GM23338 (cell line): Measurements from ENCODE around the gene TYRP1. TPM values are rescaled to one million over a fixed set of nuclear protein-coding genes. Genes with fewer than 3 reads are reported as not detected.

Experiments used
- ATAC-seq: fragments of 200-7000 bp; cut with Tn5 transposase; 3 replicates; pipeline ENCODE4 v1.9.1; 2020
- DNase-seq: peaks from one replicate; pipeline ENCODE4 v3.0.0-alpha.2; 2015; ENCODE audit warnings: low spot score
- H2AFZ ChIP-seq: fragments of 200-600 bp; sonication (generic); 2 replicates; pipeline ENCODE4 v1.8.0; 2016; ENCODE audit warnings: antibody characterized with exemption, mild to moderate bottlenecking, moderate library complexity
- H3F3A ChIP-seq: fragments of 200-600 bp; sonication (generic); replicated peaks from 2 replicates; pipeline ENCODE4 v1.8.0; 2017; ENCODE audit warnings: antibody characterized with exemption, mixed run types, low read depth
- H3K27ac ChIP-seq: fragments of 200-600 bp; sonication (generic); 2 replicates; pipeline ENCODE4 v1.6.1; 2016; ENCODE audit warnings: low read depth
- H3K27me3 ChIP-seq: fragments of 200-600 bp; sonication (generic); 2 replicates; pipeline ENCODE4 v1.8.0; 2016; ENCODE audit warnings: mild to moderate bottlenecking, mixed run types, moderate library complexity; ENCODE audit not compliant: insufficient read depth
- H3K36me3 ChIP-seq: fragments of 200-600 bp; sonication (generic); 2 replicates; pipeline ENCODE4 v1.8.0; 2016; ENCODE audit warnings: mild to moderate bottlenecking; ENCODE audit not compliant: insufficient read depth
- H3K4me1 ChIP-seq: fragments of 200-600 bp; sonication (generic); 2 replicates; pipeline ENCODE4 v1.8.0; 2016; ENCODE audit warnings: mild to moderate bottlenecking, moderate library complexity; ENCODE audit not compliant: insufficient read depth
- H3K4me2 ChIP-seq: fragments of 200-600 bp; sonication (generic); 2 replicates; pipeline ENCODE4 v1.7.1; 2017; ENCODE audit warnings: mixed run types
- H3K4me3 ChIP-seq: fragments of 200-600 bp; sonication (generic); 2 replicates; pipeline ENCODE4 v1.6.1; 2016; ENCODE audit warnings: mixed run types
- H3K79me2 ChIP-seq: fragments of 200-600 bp; sonication (generic); replicated peaks from 2 replicates; pipeline ENCODE4 v1.8.0; 2017; ENCODE audit warnings: mild to moderate bottlenecking; ENCODE audit not compliant: insufficient read depth
- H3K9me2 ChIP-seq: fragments of 200-600 bp; sonication (generic); 2 replicates; pipeline ENCODE4 v1.8.0; 2017; ENCODE audit not compliant: insufficient read depth
- H4K20me1 ChIP-seq: fragments of 200-600 bp; sonication (generic); replicated peaks from 2 replicates; pipeline ENCODE4 v1.8.0; 2017; ENCODE audit warnings: mild to moderate bottlenecking; ENCODE audit not compliant: insufficient read depth
- H3K27ac Mint-ChIP-seq: 2 replicates; pipeline ENCODE4 v1.8.0; 2020; ENCODE audit warnings: inconsistent platforms, mild to moderate bottlenecking, moderate library complexity, mixed read lengths
- H3K27me3 Mint-ChIP-seq: 3 replicates; pipeline ENCODE4 v1.8.0; 2022; ENCODE audit warnings: low read depth, mild to moderate bottlenecking, moderate library complexity, mixed read lengths, inconsistent platforms; ENCODE audit not compliant: insufficient read depth, poor library complexity
- H3K36me3 Mint-ChIP-seq: 3 replicates; pipeline ENCODE4 v1.8.0; 2021; ENCODE audit warnings: low read depth, mild to moderate bottlenecking, inconsistent platforms, moderate library complexity, mixed read lengths
- H3K4me1 Mint-ChIP-seq: 3 replicates; pipeline ENCODE4 v1.8.0; 2020; ENCODE audit warnings: mild to moderate bottlenecking, inconsistent platforms, mixed read lengths
- H3K4me3 Mint-ChIP-seq: 3 replicates; pipeline ENCODE4 v1.8.0; 2021; ENCODE audit warnings: moderate library complexity, mild to moderate bottlenecking, inconsistent platforms, mixed read lengths
- H3K9me3 Mint-ChIP-seq: 3 replicates; pipeline ENCODE4 v1.8.0; 2020; ENCODE audit warnings: moderate library complexity, mild to moderate bottlenecking, inconsistent platforms, mixed read lengths
- EZH2 ChIP-seq: fragments of 200-600 bp; sonication (generic); IDR thresholded peaks from one replicate; pipeline ENCODE4 v1.8.0; 2017; ENCODE audit warnings: antibody characterized with exemption, mild to moderate bottlenecking, low read depth; ENCODE audit not compliant: unreplicated experiment
- EZH2phosphoT487 ChIP-seq: fragments of 200-600 bp; sonication (generic); IDR thresholded peaks from one replicate; pipeline ENCODE4 v1.8.1; 2018; ENCODE audit warnings: antibody characterized with exemption; ENCODE audit not compliant: unreplicated experiment
- POLR2AphosphoS5 ChIP-seq: IDR thresholded peaks from 2 replicates; pipeline ENCODE4 v1.6.1; 2016; ENCODE audit warnings: antibody characterized with exemption, low read depth
- polyA plus RNA-seq: library from polyadenylated mRNA; unstranded; fragments of >200 nt; fragmentation: Nextera tagmentation; extraction: Ambion mirVana; gene quantifications from 2 replicates; pipeline ENCODE4 v1.2.1, GENCODE V29; 2016
- total RNA-seq: library from RNA; depleted of rRNA; stranded (reverse); fragments of >200 nt; shearing (Covaris generic); gene quantifications from 2 replicates; pipeline ENCODE4 v1.2.3, GENCODE V29; 2014
- TF ChIP-seq, protein P1 (sequence below): fragments of 250-450 bp; sonication (Bioruptor Pico); IDR thresholded peaks from 2 replicates; pipeline ENCODE4 v1.5.0; 2020; ENCODE audit warnings: mild to moderate bottlenecking, moderate library complexity
- TF ChIP-seq, protein P2 (sequence below), 2 experiments: fragments of 200-600 bp in 1 of 2; sonication (generic) in 1 of 2; conservative IDR thresholded peaks; 2 replicates each; pipeline versions ENCODE4 v1.5.1 to v1.6.1; 2016 to 2017; ENCODE audit warnings: antibody characterized with exemption in 2 of 2, low read depth in 2 of 2, mild to moderate bottlenecking in 2 of 2, moderate library complexity in 1 of 2

TYRP1 gene
- total and polyA plus RNA-seq, 2 experiments from 2014 or later, result not detected

DNA sequence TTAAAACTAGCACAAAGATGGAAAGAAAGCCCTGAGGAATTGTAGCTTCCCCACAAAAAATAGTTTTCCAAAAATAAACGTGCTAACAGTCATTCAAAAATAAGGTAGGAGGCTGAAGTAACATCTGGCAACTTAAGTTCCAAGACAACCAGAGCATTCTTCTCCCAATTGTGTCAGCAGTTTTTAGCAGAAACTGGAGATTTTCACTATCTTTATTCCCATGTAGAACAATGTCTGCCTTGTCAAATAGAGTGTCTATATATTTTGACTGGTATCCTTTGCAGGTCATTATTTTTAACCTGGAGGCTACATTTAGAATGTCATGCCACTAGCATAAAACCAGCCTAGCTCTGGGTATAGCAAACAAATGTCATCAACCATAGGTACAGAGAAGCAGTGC lies 10.8 kb downstream of the TYRP1 start (continued):
- TF ChIP-seq, protein P1, sequence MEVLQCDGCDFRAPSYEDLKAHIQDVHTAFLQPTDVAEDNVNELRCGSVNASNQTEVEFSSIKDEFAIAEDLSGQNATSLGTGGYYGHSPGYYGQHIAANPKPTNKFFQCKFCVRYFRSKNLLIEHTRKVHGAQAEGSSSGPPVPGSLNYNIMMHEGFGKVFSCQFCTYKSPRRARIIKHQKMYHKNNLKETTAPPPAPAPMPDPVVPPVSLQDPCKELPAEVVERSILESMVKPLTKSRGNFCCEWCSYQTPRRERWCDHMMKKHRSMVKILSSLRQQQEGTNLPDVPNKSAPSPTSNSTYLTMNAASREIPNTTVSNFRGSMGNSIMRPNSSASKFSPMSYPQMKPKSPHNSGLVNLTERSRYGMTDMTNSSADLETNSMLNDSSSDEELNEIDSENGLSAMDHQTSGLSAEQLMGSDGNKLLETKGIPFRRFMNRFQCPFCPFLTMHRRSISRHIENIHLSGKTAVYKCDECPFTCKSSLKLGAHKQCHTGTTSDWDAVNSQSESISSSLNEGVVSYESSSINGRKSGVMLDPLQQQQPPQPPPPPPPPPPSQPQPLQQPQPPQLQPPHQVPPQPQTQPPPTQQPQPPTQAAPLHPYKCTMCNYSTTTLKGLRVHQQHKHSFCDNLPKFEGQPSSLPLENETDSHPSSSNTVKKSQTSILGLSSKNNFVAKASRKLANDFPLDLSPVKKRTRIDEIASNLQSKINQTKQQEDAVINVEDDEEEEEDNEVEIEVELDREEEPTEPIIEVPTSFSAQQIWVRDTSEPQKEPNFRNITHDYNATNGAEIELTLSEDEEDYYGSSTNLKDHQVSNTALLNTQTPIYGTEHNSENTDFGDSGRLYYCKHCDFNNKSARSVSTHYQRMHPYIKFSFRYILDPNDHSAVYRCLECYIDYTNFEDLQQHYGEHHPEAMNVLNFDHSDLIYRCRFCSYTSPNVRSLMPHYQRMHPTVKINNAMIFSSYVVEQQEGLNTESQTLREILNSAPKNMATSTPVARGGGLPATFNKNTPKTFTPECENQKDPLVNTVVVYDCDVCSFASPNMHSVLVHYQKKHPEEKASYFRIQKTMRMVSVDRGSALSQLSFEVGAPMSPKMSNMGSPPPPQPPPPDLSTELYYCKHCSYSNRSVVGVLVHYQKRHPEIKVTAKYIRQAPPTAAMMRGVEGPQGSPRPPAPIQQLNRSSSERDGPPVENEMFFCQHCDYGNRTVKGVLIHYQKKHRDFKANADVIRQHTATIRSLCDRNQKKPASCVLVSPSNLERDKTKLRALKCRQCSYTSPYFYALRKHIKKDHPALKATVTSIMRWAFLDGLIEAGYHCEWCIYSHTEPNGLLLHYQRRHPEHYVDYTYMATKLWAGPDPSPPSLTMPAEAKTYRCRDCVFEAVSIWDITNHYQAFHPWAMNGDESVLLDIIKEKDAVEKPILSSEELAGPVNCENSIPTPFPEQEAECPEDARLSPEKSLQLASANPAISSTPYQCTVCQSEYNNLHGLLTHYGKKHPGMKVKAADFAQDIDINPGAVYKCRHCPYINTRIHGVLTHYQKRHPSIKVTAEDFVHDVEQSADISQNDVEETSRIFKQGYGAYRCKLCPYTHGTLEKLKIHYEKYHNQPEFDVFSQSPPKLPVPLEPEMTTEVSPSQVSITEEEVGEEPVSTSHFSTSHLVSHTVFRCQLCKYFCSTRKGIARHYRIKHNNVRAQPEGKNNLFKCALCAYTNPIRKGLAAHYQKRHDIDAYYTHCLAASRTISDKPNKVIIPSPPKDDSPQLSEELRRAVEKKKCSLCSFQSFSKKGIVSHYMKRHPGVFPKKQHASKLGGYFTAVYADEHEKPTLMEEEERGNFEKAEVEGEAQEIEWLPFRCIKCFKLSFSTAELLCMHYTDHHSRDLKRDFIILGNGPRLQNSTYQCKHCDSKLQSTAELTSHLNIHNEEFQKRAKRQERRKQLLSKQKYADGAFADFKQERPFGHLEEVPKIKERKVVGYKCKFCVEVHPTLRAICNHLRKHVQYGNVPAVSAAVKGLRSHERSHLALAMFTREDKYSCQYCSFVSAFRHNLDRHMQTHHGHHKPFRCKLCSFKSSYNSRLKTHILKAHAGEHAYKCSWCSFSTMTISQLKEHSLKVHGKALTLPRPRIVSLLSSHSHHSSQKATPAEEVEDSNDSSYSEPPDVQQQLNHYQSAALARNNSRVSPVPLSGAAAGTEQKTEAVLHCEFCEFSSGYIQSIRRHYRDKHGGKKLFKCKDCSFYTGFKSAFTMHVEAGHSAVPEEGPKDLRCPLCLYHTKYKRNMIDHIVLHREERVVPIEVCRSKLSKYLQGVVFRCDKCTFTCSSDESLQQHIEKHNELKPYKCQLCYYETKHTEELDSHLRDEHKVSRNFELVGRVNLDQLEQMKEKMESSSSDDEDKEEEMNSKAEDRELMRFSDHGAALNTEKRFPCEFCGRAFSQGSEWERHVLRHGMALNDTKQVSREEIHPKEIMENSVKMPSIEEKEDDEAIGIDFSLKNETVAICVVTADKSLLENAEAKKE, result no peak
- no peak for TF ChIP-seq POLR2AphosphoS5
- TF ChIP-seq EZH2phosphoT487, result no peak
- TF ChIP-seq EZH2, result no peak
- TF ChIP-seq, protein P2, sequence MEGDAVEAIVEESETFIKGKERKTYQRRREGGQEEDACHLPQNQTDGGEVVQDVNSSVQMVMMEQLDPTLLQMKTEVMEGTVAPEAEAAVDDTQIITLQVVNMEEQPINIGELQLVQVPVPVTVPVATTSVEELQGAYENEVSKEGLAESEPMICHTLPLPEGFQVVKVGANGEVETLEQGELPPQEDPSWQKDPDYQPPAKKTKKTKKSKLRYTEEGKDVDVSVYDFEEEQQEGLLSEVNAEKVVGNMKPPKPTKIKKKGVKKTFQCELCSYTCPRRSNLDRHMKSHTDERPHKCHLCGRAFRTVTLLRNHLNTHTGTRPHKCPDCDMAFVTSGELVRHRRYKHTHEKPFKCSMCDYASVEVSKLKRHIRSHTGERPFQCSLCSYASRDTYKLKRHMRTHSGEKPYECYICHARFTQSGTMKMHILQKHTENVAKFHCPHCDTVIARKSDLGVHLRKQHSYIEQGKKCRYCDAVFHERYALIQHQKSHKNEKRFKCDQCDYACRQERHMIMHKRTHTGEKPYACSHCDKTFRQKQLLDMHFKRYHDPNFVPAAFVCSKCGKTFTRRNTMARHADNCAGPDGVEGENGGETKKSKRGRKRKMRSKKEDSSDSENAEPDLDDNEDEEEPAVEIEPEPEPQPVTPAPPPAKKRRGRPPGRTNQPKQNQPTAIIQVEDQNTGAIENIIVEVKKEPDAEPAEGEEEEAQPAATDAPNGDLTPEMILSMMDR (conservative IDR thresholded peaks at IDR 0.05; ENCODE audit: low read depth in 2 of 2), result no peak

DNA sequence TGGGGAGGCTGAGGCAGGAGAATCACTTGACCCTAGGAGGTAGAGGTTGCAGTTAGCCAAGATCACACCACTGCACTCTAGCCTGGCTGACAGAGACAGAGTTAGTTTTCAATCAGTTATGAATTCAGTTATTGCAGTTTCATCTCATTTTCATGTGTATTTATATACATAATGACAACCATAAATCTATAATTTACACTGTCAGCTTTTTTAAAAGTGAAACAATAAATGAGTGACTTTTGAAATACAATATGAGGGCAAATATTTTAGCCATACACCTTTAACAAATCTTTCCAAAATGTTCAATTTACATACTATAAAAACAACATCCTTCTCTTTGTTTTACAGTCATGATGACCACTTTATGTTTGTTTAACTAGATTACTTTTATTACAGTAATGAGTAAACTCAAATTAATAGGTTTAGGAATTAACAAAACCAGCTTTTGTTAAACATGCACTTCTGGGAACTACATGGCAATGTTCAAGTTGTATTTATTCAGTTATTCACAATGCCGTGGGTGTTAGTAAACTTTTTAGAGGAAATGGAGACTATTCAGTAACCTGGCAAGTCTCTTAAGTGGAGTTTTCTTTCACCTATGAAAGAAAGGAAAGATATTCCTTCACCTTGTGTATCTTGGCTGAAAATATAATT lies 12.7 kb downstream of the TYRP1 start:
- H3K4me3 Mint-ChIP-seq, result no peak overlapping the region
- H4K20me1 ChIP-seq, result no peaks in the 10 kb centered on the region
- no peaks in the 10 kb centered on the region for H3K36me3 Mint-ChIP-seq
- H3K27me3 ChIP-seq, result no peaks in the 10 kb centered on the region
- no peaks in the 10 kb centered on the region for H3K4me1 ChIP-seq
- no peaks in the 10 kb centered on the region for H3K79me2 ChIP-seq
- no peak for ATAC-seq
- no peaks in the 10 kb centered on the region for H3K9me2 ChIP-seq
- 0 out of 3 replicates have a peak, but pooled peaks cover 2% of the 10 kb centered on the region for H3K4me1 Mint-ChIP-seq
- H3K4me3 ChIP-seq, result no peak overlapping the region
- no peaks in the 10 kb centered on the region for H3K36me3 ChIP-seq
- no peaks in the 10 kb centered on the region for H3F3A ChIP-seq
- no peak for DNase-seq
- no peak overlapping the region for H3K4me2 ChIP-seq
- H2AFZ ChIP-seq, result no peak overlapping the region
- H3K27me3 Mint-ChIP-seq, result peaks cover 1% of the 10 kb centered on the region
- no peak overlapping the region for H3K27ac Mint-ChIP-seq
- H3K27ac ChIP-seq, result no peak overlapping the region
- H3K9me3 Mint-ChIP-seq, result no peaks in the 10 kb centered on the region
- TF ChIP-seq, protein P1, result no peak
